Loucy (cell line): ENCODE data around the gene CRYBG2.

Experiments
- CTCF ChIP-seq: fragments of 200-600 bp; sonication (generic); conservative IDR thresholded peaks from 2 replicates; pipeline ENCODE4 v1.5.1; 2014; ENCODE audit warnings: mild to moderate bottlenecking, antibody characterized with exemption, low read length
- EZH2phosphoT487 ChIP-seq: fragments of 200-600 bp; IDR thresholded peaks from 2 replicates; pipeline ENCODE4 v1.6.1; 2018; ENCODE audit warnings: antibody characterized with exemption, mild to moderate bottlenecking, moderate library complexity, borderline replicate concordance

- TF ChIP-seq CTCF (no peak), EZH2phosphoT487 (no peak)
Observed at GRCh38 chr1:26314501-26314900, 39.4 kb downstream of the CRYBG2 start.
